Measurements from ENCODE around the gene TUBGCP6.

TUBGCP6 gene

DNA sequence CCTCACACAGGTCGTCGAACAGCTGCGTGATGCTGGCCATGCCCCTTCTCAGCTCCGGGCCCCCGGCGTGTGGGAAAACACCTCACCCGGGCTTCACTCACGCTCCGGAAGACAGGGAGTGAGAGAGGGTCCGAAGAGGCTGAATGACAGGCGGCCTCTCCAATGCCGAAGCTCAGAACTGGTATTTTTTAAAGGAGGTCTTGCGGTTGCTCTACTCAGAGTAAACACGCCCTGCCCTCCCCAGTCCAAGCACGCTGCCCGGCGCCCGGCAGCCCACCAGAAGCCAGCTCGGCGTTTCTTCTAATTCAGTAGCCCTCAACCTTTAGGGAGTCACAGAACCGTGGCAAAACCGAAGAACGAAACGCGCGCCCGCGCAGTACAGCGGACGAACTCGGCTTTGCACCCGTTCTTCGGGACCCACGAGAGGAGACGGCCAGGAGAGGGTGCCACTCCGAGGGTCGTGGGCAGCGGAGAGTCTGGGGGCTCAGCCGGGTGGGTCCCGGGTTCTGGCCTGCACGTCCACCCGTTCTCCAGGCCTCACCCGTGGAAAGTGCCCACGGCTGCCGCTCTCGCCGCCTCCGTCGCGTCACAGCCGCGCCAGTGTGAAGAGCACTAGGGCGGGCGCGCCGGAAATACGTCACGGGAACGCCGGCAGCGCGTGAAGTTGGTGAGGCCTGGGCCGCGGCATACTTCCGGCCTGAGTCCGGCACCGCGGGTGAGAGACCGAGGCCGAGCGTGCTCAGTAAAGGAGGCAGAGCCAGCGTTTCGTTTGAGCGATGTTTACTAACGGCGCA is at the start of gene TUBGCP6:
Gene TUBGCP6, minus strand, starts transcription at position 604 of the 794 bp plus-strand sequence. Its CDS starts 564 bp downstream, at position 40.
- peak; percentile 68 for DNase-seq

DNA sequence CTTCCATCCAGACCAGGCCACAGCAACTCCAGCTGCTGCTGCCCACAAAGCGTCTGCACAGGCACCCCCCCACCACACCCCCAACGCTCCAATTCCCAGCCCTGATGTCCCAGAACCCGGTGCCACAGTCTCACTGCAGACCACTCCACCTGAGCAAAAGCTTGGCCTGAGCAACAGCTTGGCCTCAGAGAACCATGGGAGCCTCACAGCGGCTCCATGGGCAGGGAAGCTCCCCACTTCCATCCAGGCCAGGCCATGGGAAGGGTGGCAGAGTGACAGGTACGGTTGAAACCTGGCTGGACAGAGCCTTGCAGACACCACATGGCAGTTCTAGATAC is 49.5 kb upstream of the TUBGCP6 start:
- no peak for DNase-seq

DNA sequence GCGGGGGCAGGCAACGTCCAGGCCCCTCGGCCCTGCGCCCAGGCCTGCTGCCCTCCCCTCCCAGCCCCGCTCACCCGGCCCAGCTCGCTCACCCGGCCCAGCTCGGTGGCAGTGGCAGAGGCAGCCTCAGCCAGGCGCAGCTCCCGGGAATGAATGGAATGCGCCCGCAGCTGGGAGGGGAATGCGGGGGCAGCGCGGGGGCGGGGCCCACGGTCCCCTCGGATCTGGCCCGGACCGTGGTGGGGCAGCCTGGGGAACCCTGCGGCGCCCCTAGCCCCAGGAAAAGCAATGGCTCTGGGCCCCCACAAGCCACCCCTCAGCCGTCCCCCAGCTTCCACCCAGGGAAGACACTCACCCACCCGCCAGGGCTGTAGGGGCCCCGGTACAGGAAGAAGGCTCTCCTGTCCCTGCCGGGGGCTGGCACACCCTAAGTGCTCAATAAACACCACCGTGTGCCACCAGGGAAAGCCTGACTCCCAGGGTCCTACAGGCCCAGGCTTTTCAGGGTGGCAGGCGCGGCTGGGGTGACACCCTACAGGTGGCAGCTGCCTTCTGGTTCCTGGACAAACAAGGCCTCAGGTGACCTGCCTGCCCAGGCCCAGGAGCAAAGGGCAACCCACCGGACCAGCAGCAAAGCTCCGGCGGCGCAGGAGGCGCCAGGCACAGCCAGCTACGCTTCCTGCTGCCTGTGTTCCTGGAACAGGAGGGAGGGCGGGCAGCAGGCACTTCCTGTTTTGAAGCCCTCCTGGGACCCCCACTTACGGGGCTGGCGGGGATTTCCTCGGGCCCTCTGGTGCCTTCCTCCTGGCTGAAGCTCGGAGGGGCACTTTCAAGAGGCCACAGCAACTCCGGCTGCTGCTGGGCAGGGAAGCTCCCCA is 48.9 kb upstream of the TUBGCP6 start:
- peak; percentile 51 for DNase-seq

DNA sequence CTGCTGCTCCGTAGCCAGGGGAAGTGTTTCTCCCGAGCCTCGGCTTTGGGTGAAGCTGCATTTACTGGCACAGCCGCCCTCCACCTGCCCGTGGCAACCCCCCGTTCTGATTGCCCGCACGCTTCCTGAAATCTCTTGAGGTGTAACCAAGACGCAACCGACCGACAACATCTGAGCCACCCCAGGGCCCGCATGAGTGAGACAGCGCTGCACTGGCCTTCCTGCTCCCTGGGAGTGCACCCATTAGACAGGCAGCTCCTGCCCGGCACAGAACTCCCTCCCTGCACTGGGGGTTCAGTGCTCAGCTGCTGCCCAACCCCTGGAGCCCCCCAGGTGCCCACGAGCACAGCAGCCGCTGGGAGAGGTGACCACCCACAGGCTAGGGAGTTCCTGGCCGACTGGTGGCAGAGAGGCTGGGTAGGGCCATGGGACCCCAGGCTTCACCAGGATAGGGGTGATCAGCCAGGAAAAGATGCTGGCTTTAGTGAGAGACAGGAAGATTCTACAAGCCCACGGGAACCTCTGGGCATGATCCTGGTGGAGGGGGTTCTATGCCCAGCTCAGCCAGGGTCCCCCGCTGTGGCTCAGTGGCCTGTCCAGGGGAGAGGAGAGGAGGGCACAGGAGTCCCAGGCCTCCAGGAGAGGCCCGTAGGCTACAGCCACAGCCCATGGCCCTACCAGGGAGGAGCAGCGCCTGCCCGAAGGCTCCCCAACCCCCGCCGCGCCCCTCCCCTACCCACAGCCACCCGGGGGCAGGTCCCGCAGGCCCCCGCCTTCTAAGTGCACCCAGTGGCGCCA is 48.0 kb upstream of the TUBGCP6 start:
- no peak for DNase-seq

DNA sequence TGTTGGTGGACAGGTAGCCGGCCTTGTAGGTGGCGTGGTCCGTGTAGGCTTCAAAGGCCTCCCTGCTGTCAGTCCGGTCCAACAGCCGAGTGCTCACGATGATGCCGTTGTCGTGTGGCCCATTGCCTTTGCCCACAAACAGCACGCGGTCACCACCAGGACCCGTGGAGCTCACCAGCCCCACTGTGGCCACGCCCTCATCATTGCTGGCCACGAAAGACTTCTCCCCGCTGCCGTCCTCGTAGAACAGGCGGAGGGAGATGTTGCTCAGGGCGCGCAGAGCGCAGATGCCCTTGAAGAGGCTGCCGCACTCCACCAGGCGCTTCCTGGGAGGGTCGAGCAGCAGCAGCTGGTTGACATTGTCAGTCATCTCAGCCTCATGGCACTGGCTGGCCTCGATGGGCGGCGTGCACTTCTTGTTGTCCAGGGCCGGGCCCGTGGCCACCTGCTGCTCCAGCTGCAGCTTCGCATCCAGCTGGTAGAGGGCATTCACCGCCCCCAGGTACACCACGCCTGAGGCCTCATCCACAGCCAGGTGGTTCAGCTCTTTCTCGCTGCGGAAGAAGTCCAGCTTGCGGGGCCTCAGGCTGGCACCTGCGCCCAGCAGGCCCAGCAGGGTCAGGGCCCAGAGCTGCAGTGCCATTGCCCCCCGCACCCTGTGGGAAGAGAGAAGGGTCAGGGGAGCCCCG is 45.3 kb upstream of the TUBGCP6 start:
- DNase-seq: no peak

GRCh38 chr22:50289151-50289941 is 44.5 kb upstream of the TUBGCP6 start:
- DNase-seq: no peak

DNA sequence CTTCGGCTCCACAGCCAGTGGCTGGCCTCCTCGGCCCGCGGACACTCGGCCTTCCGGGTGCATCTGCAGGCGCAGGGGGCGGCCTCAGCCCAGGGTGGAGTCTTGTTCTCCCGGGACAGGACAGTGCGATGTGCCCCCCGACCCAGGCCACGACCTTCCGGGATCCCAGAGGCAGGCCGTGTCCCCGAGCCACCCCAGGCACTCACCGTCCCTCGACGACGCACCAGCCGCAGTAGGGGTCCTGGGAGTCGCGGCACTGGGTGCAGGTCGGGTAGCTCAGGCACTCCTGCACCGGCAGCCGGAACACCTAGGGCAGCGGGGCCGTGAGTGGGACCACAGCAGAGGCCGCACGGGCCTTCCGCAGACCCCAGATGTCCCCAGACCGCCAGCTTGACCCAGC is 42.9 kb upstream of the TUBGCP6 start:
- DNase-seq: no peak

- no peak for DNase-seq
Measured at GRCh38 chr22:50286701-50287318, 42.0 kb upstream of the TUBGCP6 start.

DNA sequence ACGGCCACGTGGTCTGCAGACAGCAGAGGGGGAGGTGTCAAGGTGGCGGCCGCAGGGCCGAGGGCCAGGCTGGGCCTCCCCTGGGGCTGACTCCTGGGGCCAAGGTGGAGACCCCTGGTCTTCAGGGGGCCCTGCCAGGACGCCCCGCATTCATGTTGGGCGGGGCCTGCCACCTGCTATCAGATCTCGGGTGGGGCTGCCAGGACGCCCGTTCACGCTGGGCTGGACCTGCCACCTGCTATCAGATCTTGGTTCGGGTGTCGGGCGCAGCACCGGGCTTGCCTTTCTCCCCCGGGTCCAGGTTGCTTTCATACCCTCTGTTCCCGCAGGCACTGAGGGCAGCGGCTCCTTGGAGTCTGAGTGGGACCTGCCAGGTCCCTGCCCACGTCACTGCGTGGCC is 41.5 kb upstream of the TUBGCP6 start:
- DNase-seq: no peak

DNA sequence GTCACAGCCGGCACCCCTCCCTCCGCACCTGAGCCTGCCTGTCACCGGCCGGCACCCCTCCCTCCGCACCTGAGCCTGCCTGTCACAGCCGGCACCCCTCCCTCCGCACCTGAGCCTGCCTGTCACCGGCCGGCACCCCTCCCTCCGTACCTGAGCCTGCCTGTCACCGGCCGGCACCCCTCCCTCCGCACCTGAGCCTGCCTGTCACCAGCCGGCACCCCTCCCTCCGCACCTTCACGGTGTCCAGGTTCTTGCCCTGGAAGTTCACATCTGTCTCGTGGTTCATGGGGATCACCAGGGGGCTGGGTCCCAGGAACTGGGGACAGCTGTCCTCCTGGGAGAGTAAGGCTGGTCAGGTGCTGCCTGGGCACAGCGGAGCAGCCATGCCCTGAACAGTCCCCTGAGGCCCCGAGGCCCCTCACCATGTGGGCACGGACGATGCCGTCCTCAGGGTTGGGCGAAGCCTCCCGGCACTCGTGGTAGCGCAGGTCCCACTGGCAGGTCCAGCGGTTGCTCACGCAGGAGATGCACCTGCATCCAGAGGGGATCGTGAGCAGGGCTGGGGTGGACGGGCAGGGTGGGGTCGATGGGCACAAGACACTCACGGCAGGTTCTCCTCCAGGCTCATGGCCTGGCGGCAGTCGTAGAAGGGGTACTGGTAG is 40.9 kb upstream of the TUBGCP6 start:
- DNase-seq: no peak

- no peak for DNase-seq
Measured at GRCh38 chr22:50284479-50284878, 39.7 kb upstream of the TUBGCP6 start.

- no peak for DNase-seq
Measured at GRCh38 chr22:50283821-50284220, 39.0 kb upstream of the TUBGCP6 start.

- peak; percentile 13 for DNase-seq
Measured at GRCh38 chr22:50282361-50283155, 37.7 kb upstream of the TUBGCP6 start.

DNA sequence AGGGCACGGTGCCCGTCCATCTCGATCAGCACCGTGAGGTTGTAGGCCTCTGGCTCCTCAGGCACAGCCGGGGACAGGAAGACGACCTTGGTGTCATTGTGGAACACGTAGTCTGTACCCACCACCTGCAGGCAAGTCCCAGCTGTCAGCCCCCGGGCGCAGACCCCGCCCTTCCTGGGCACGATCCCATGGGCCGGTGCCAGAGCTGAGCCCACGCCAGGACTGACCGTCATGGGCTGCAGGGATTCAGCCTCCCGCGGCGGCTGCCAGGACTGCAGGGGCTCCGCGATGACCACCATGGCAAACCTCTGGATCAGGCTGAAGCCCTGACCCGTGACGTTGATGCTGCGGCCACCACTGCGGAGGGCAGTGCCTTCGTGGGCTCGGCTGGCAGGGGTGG is 37.1 kb upstream of the TUBGCP6 start:
- DNase-seq: no peak

DNA sequence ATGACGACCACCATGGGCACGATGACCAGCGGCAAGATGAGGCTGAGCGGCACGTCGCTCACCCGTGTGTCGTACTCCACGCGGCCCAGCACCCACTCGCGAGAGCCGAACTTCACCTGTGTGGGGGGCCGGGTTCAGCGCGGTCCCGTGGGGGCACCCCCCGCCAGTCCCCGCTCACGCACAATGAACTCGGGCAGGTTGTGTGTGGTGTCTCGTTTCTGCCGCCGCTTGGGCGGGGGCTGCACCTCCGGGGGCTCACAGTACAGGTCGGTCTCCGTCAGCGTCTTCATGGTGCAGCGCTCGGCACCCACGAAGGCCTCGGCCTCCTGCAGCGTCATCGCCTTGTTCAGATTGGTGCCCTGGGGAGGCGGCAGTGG is 36.5 kb upstream of the TUBGCP6 start:
- DNase-seq: no peak

GRCh38 chr22:50280708-50281383 is 36.0 kb upstream of the TUBGCP6 start:
- no peak for DNase-seq

DNA sequence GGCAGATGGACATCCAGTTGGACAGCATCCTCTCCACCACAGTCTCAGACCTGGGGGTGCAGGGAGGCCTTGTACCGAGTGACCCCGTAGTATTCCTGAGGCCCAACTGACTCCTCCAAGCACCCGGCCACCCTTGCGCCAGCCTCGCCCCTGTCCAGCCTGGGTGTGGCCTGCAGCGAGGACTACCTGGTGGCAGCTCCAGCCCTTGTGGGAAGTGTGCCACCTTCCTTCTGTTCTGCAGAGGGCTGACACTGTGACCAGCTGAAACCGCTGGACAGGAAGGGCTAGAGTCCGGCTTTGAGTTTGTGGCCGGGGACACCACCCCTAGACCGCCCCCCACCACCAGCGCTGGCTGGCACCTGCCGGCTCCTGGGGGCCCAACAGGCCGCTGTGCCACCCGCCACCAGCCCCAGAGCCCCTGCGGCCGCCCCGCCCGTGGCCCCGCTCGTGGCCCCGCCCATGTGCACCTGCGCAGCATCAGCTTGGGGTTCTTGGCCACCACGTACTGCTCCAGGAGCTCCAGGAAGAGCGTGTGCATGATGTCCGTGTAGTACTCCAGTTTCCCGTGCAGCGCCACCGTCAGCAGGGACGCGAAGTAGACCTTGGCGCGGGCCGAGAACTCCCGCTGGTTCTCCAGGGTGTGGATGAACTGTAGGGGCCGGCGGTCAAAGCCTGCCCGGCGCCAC is 35.3 kb upstream of the TUBGCP6 start:
- no peak for DNase-seq

DNA sequence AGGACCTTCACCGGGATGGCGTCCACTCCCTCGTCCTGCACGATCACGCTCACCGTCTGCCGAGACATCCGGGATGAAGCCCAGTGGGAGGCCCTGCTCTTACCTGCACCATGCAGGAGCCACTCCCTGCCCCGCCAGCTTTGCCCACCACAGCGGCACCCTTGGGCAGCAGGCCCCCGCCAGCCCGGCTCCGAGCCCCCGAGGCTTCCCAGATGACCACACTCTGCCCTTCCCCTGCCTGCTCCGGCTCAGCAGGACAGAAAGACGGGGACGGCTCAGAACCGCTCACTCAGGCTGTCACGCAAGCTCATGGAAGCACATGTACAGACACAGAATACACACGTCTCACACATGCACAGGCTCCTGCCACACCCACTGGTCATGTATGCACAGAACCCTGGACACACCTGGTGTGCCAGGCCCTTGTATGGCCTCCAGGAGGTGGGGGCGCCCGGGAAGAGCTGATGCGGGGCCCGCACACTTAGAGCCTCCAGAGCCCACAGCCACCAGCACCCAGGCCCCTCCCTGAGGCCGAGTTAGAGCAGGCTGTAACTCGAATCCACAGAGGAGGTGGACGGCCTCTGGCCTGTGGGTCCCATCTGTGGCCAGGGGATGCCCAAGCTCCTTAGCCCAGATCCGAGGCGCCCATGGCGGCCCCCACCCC is 34.3 kb upstream of the TUBGCP6 start:
- no peak for DNase-seq

All from T1000 (cell line).